HL-60/S4 (cell line): ENCODE results near the gene PAQR4.
"Not testable (repeated sequence)": the region's sequence is repeated elsewhere in the genome, so short reads cannot be mapped to it uniquely, and the experiment has no call there.

Experiments used
- in situ Hi-C: fragments of 300-500 bp; cut with MboI; formaldehyde crosslinking; loops from 2 replicates; pipeline ENCODE4 v1.14.3; 2022; ENCODE audit warnings: low sequenced_read_pairs

Gene PAQR4

GRCh38 chr16:2968738-2969544 is at the start of gene PAQR4:
PAQR4 (plus strand) TSS chr16:2969348; CDS start chr16:2969675, 327 bp downstream.
- in situ Hi-C loops, result no loop called here

- in situ Hi-C loops, result no loop called here
Measured at GRCh38 chr16:2919511-2920255, 49.5 kb upstream of the PAQR4 start.

GRCh38 chr16:2923481-2923880 is 45.7 kb upstream of the PAQR4 start:
- in situ Hi-C loops, result no loop called here

GRCh38 chr16:2924901-2925755 is 44.0 kb upstream of the PAQR4 start:
- in situ Hi-C loops, result no loop called here

GRCh38 chr16:2925951-2926649 is 43.0 kb upstream of the PAQR4 start:
- in situ Hi-C loops, result no loop called here

- in situ Hi-C loops, result no loop called here
Measured at GRCh38 chr16:2926650-2926999, 42.5 kb upstream of the PAQR4 start.

- in situ Hi-C loops, result no loop called here
Measured at GRCh38 chr16:2927010-2927646, 42.0 kb upstream of the PAQR4 start.

- in situ Hi-C loops, result not testable (repeated sequence)
Measured at GRCh38 chr16:2928151-2928550, 41.0 kb upstream of the PAQR4 start.

- in situ Hi-C loops, result no loop called here
Measured at GRCh38 chr16:2928796-2929195, 40.4 kb upstream of the PAQR4 start.

GRCh38 chr16:2929693-2930092 is 39.5 kb upstream of the PAQR4 start:
- in situ Hi-C loops, result no loop called here

GRCh38 chr16:2930236-2930635 is 38.9 kb upstream of the PAQR4 start:
- in situ Hi-C loops, result no loop called here

- in situ Hi-C loops, result not testable (repeated sequence)
Measured at GRCh38 chr16:2931231-2931914, 37.8 kb upstream of the PAQR4 start.

- in situ Hi-C loops, result no loop called here
Measured at GRCh38 chr16:2933136-2933535, 36.0 kb upstream of the PAQR4 start.

- in situ Hi-C loops, result no loop called here
Measured at GRCh38 chr16:2933701-2934100, 35.4 kb upstream of the PAQR4 start.

GRCh38 chr16:2934450-2934849 is 34.7 kb upstream of the PAQR4 start:
- in situ Hi-C loops, result no loop called here

- in situ Hi-C loops, result no loop called here
Measured at GRCh38 chr16:2936436-2937011, 32.6 kb upstream of the PAQR4 start.

GRCh38 chr16:2937170-2937569 is 32.0 kb upstream of the PAQR4 start:
- in situ Hi-C loops, result no loop called here

- in situ Hi-C loops, result no loop called here
Measured at GRCh38 chr16:2938206-2938605, 30.9 kb upstream of the PAQR4 start.

GRCh38 chr16:2939968-2940367 is 29.2 kb upstream of the PAQR4 start:
- in situ Hi-C loops, result no loop called here
